CD14-positive monocyte (primary cell): ENCODE data around the gene DNAJB8. TPM values are rescaled to one million over a fixed set of nuclear protein-coding genes. Genes with fewer than 3 reads are reported as not detected.

ENCODE experiments used
- DNase-seq, 3 donors: peaks; one replicate each; pipeline ENCODE4 v3.0.0-alpha.2; 2011 to 2022
- H2AFZ ChIP-seq: 2 replicates; pipeline ENCODE4 v1.6.0; 2012; ENCODE audit warnings: mild to moderate bottlenecking, low read depth, low read length, inconsistent platforms; ENCODE audit not compliant: insufficient read depth, poor library complexity, severe bottlenecking
- H3K27ac ChIP-seq, 2 donors: 1 replicate in 1 of 2; 2 replicates in 1 of 2; pipeline ENCODE4 v1.5.1; 2012 to 2013; ENCODE audit warnings: low read length in 2 of 2, control low read depth in 1 of 2, inconsistent platforms in 1 of 2, low read depth in 1 of 2, mild to moderate bottlenecking in 1 of 2
- H3K27me3 ChIP-seq, 2 donors: one replicate each; pipeline versions ENCODE4 v1.6.0 to v1.6.1; 2011 to 2013; ENCODE audit warnings: low read length in 2 of 2; ENCODE audit not compliant: control insufficient read depth in 2 of 2, insufficient read depth in 2 of 2
- H3K36me3 ChIP-seq, 2 donors: replicated peaks in 1 of 2; 1 replicate in 1 of 2; 2 replicates in 1 of 2; pipeline versions ENCODE4 v1.5.1 to v1.6.1; 2012 to 2013; ENCODE audit warnings: low read length in 2 of 2, control low read depth in 1 of 2, inconsistent platforms in 1 of 2, mild to moderate bottlenecking in 1 of 2; ENCODE audit not compliant: insufficient read depth in 2 of 2, control insufficient read depth in 1 of 2
- H3K4me1 ChIP-seq, 2 donors: 1 replicate in 1 of 2; 2 replicates in 1 of 2; pipeline versions ENCODE4 v1.5.1 to v1.6.1; 2012 to 2013; ENCODE audit warnings: low read length in 2 of 2, control low read depth in 1 of 2, inconsistent platforms in 1 of 2, mild to moderate bottlenecking in 1 of 2, moderate library complexity in 1 of 2; ENCODE audit not compliant: insufficient read depth in 2 of 2, control insufficient read depth in 1 of 2
- H3K4me2 ChIP-seq: replicated peaks from 2 replicates; pipeline ENCODE3; 2012; ENCODE audit warnings: low read length, moderate library complexity, mild to moderate bottlenecking; ENCODE audit not compliant: poor library complexity, severe bottlenecking; ENCODE audit errors: extremely low read depth
- H3K4me3 ChIP-seq, 3 experiments: fragments of 200-600 bp in 1 of 3; sonication (generic) in 1 of 3; replicated peaks in 1 of 3; 1 replicate in 2 of 3; 2 replicates in 1 of 3; pipeline ENCODE4 v1.5.1; 2011 to 2013; ENCODE audit warnings: low read length in 3 of 3, mild to moderate bottlenecking in 3 of 3, control low read depth in 2 of 3, low read depth in 2 of 3, inconsistent platforms in 1 of 3, moderate library complexity in 1 of 3
- H3K79me2 ChIP-seq: 2 replicates; pipeline ENCODE4 v1.6.0; 2012; ENCODE audit warnings: mild to moderate bottlenecking, control low read depth, inconsistent platforms, low read length, moderate library complexity; ENCODE audit not compliant: insufficient read depth
- H3K9ac ChIP-seq: 2 replicates; pipeline ENCODE4 v1.6.0; 2017; ENCODE audit warnings: low read length, mild to moderate bottlenecking; ENCODE audit not compliant: insufficient read depth, poor library complexity, severe bottlenecking
- H3K9me3 ChIP-seq, 2 donors: replicated peaks in 1 of 2; 1 replicate in 1 of 2; 2 replicates in 1 of 2; pipeline versions ENCODE4 v1.5.1 to v1.6.1; 2012 to 2013; ENCODE audit warnings: low read length in 2 of 2, control low read depth in 1 of 2; ENCODE audit not compliant: control insufficient read depth in 1 of 2, insufficient read depth in 1 of 2
- H4K20me1 ChIP-seq: 2 replicates; pipeline ENCODE4 v1.6.0; 2012; ENCODE audit warnings: mild to moderate bottlenecking, low read length, control low read depth, moderate library complexity; ENCODE audit not compliant: insufficient read depth
- H3K27ac Mint-ChIP-seq, 7 donors: one replicate each; pipeline ENCODE4 v1.8.0; 2020; ENCODE audit warnings: mild to moderate bottlenecking in 7 of 7, mixed read lengths in 7 of 7, moderate library complexity in 6 of 7, inconsistent platforms in 2 of 7
- H3K27me3 Mint-ChIP-seq, 3 donors: one replicate each; pipeline ENCODE4 v1.8.0; 2021 to 2022; ENCODE audit warnings: low read depth in 3 of 3, mild to moderate bottlenecking in 3 of 3, mixed read lengths in 3 of 3, moderate library complexity in 3 of 3, inconsistent platforms in 1 of 3
- H3K36me3 Mint-ChIP-seq, 2 donors: one replicate each; pipeline ENCODE4 v1.8.0; 2020; ENCODE audit warnings: mixed read lengths in 2 of 2, inconsistent platforms in 1 of 2, mild to moderate bottlenecking in 1 of 2
- H3K4me1 Mint-ChIP-seq: one replicate; pipeline ENCODE4 v1.8.0; 2020; ENCODE audit warnings: mild to moderate bottlenecking, mixed read lengths
- H3K4me3 Mint-ChIP-seq, 2 donors: one replicate each; pipeline ENCODE4 v1.8.0; 2020; ENCODE audit warnings: mild to moderate bottlenecking in 2 of 2, mixed read lengths in 2 of 2, moderate library complexity in 1 of 2
- H3K9me3 Mint-ChIP-seq, 7 donors: one replicate each; pipeline ENCODE4 v1.8.0; 2020 to 2022; ENCODE audit warnings: mixed read lengths in 7 of 7, mild to moderate bottlenecking in 6 of 7, moderate library complexity in 6 of 7, inconsistent platforms in 2 of 7
- CTCF ChIP-seq: fragments of 200-600 bp; IDR thresholded peaks from one replicate; pipeline ENCODE4 v1.8.0; 2022; ENCODE audit warnings: antibody characterized with exemption, mild to moderate bottlenecking
- WGBS: methylation state at CpG from one replicate; pipeline ENCODE4 v1.1.5; 2013; ENCODE audit warnings: missing lambda C conversion rate; ENCODE audit not compliant: insufficient coverage; 5-methylcytosine and 5-hydroxymethylcytosine counted together
- intact Hi-C, 2 donors: fragments of 100-400 bp; cut with micrococcal nuclease; formaldehyde crosslinking; loops; one replicate each; pipeline versions ENCODE4 v1.15.0 to v1.15.1; 2023
- polyA plus RNA-seq, 3 donors: library from polyadenylated mRNA; depleted of rRNA in 1 of 3; unstranded in 2 of 3; stranded (reverse) in 1 of 3; fragments of 300-500 nt in 2 of 3; fragments of >200 nt in 1 of 3; fragmentation: Illumina TruSeq in 2 of 3; gene quantifications; 1 replicate in 2 of 3; 2 replicates in 1 of 3; pipeline ENCODE4 v1.2.3, GENCODE V29; 2012 to 2021

Gene DNAJB8
- polyA plus RNA-seq, 3 donors = not detected

DNA sequence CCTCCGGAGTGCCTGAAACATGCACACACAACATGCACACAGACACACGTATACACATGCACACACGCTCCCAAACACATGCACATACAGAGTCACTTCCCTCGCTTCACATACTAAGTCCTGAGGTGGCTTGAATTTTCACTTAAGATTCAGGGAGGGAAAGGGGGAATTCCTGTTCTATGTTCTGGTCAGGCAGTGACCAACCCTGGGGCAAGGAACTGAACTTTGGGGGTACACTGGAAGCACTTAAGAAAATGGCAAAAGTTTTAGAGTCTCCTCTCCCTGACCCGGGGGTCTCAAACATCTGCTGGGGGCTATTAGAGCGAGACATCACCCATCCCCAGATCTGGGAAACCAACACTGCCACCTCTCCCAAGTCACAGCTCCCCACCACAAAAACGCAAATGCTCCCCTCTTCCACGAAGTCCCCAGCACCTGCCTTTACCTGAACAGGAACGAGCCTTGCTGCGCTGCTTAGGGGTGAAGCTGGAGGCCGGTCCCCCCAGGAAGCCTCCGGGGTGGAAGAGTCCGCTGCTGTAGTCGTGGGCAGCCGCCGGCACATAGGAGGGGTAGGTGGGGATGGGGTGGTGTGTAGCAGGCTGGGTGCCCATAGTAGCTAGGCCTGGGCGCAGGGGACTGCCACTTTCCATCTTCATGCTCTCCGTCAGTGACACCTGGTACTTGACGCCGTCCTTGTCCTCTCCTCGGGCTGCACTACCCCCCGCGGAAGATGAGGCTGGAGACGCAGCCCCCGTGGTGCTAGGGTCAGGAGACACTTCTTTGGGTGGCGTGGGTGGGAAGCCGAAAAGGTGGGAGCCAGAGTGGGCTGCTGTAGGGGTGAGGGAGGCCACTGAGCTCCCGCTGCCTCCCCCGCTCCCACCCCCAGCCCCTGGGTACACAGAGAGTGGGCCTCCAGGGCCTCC is 18.9 kb upstream of the DNAJB8 start:
- H3K9me3 ChIP-seq = peaks cover 0 to 40% of the 10 kb centered on the region in 2 donors
- H3K27me3 ChIP-seq = peaks cover 73 to 93% of the 10 kb centered on the region in 2 donors
- Mint-ChIP-seq H3K4me1 (peaks cover 48% of the 10 kb centered on the region), H3K27me3 (peaks cover 89 to 100% (median 93%) of the 10 kb centered on the region in 3 donors), H3K27ac (no peak overlapping the region), H3K36me3 (peaks cover 6 to 12% of the 10 kb centered on the region in 2 donors), H3K9me3 (peaks cover 0 to 41% (median 11%) of the 10 kb centered on the region in 7 donors), H3K4me3 (peak overlapping the region in 1 of 2 donors; percentile 76)
- H3K4me1 ChIP-seq = peaks cover 47 to 53% of the 10 kb centered on the region in 2 donors
- H3K9ac ChIP-seq = no peak overlapping the region
- no peak for TF ChIP-seq CTCF
- no peak overlapping the region for H3K4me3 ChIP-seq
- no peak overlapping the region for H3K27ac ChIP-seq
- no peaks in the 10 kb centered on the region for H3K36me3 ChIP-seq
- intact Hi-C loops = loop anchor here in 1 of 2 donors (10.0 kb wide), 1 partner anchor 411 kb away; no protein-coding TSS in a partner anchor
- no peak overlapping the region for H2AFZ ChIP-seq
- no peak for DNase-seq
- no peaks in the 10 kb centered on the region for H3K79me2 ChIP-seq
- no peak overlapping the region for H3K4me2 ChIP-seq
- WGBS = 50% methylated on average over 15 of the region's 29 CpGs
- H4K20me1 ChIP-seq = no peaks in the 10 kb centered on the region

DNA sequence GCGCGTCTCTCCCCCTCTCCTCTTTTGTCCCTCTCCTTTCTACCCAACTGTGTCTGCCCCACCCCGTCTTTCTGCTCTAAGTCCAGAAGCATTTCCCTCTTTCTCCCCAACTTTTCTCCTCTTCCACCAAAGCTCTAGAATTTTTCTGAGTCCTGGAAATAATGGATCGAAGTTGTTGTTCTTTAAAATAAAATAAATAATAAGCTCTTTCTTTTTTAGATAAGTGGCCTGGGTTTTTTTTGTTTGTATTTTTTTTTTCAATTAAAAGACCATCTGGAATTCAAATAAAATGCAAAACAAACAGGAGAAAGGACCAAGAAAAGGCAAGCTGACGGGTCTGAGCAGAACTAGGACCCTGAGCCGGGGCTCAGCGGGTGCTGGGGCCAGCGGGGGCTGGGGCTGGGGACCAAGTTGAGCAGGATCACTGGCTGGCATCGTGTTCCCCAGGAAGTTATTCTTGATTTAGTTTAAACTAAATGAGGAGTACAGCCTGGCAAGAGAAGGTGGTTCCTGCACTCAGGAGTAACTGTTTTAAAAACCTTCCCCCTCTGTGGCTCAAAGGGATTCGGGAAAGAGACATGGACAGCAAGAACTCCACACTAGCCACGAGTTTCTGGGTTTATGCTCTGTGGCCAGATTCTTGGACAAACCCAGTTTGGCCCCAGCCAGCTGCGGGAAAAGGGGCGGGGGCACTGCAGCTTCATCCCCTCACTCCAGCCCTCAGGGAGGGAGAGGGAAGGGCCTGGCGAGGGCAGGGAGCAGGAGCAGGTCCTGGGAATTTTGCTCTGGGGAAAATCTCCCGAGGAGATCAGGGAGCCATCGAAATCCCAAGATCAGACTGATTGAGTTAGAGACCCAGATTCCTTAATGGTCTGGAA is 18.0 kb upstream of the DNAJB8 start:
- H3K27ac ChIP-seq = no peak overlapping the region
- Mint-ChIP-seq H3K9me3 (peaks cover 0 to 34% (median 8%) of the 10 kb centered on the region in 7 donors), H3K36me3 (peaks cover 6 to 12% of the 10 kb centered on the region in 2 donors), H3K27ac (no peak overlapping the region), H3K4me3 (peak overlapping the region; percentile 41 to 76), H3K27me3 (peaks cover 83 to 99% (median 86%) of the 10 kb centered on the region in 3 donors), H3K4me1 (peaks cover 39% of the 10 kb centered on the region)
- DNase-seq = no peak
- no peaks in the 10 kb centered on the region for H4K20me1 ChIP-seq
- intact Hi-C loops = loop anchor here in 1 of 2 donors (5.0 to 10.0 kb wide), 2 partner anchors 123 to 410 kb away; no protein-coding TSS in a partner anchor
- TF ChIP-seq CTCF = no peak
- H3K4me2 ChIP-seq = no peak overlapping the region
- peaks cover 0 to 33% of the 10 kb centered on the region in 2 donors for H3K9me3 ChIP-seq
- peaks cover 66 to 84% of the 10 kb centered on the region in 2 donors for H3K27me3 ChIP-seq
- peaks cover 38 to 44% of the 10 kb centered on the region in 2 donors for H3K4me1 ChIP-seq
- H3K79me2 ChIP-seq = no peaks in the 10 kb centered on the region
- no peaks in the 10 kb centered on the region for H3K36me3 ChIP-seq
- 20% methylated on average over 10 of the region's 16 CpGs for WGBS
- H3K4me3 ChIP-seq = no peak overlapping the region
- H3K9ac ChIP-seq = no peak overlapping the region
- H2AFZ ChIP-seq = no peak overlapping the region
